B cell (primary cell): ENCODE measurements around the gene CLRN2. TPM values are rescaled to one million over a fixed set of nuclear protein-coding genes. Genes with fewer than 3 reads are reported as not detected.

Source experiments
- ATAC-seq: fragments of 200-7000 bp; cut with Tn5 transposase; one replicate; pipeline ENCODE4 v1.10.0; 2021; ENCODE audit warnings: low read depth, mild to moderate bottlenecking, moderate number of reproducible peaks, moderate library complexity
- CTCF ChIA-PET: fragments of 350-600 bp; sonication (Branson Sonifier 250); formaldehyde crosslinking; loops from one replicate; lab custom pipeline; 2021; ENCODE audit warnings: antibody characterized with exemption, inconsistent platforms; lab: Charles Lee
- POLR2A ChIA-PET: fragments of 350-600 bp; sonication (Branson Sonifier 250); formaldehyde crosslinking; loops from one replicate; lab custom pipeline; 2021; ENCODE audit warnings: antibody characterized with exemption; lab: Charles Lee
- DNase-seq: peaks from one replicate; pipeline ENCODE4 v3.0.0; 2013
- H2AFZ ChIP-seq: 2 replicates; pipeline ENCODE4 v1.6.1; 2012; ENCODE audit warnings: mild to moderate bottlenecking, low read depth, low read length; ENCODE audit not compliant: insufficient read depth, poor library complexity, severe bottlenecking
- H3K27ac ChIP-seq, 2 donors: 1 replicate in 1 of 2; 2 replicates in 1 of 2; pipeline ENCODE4 v1.5.1; 2012 to 2013; ENCODE audit warnings: low read length in 2 of 2, mild to moderate bottlenecking in 2 of 2, moderate library complexity in 1 of 2
- H3K27me3 ChIP-seq, 4 experiments: fragments of 200-600 bp in 1 of 4; sonication (generic) in 1 of 4; replicated peaks in 1 of 4; 1 replicate in 2 of 4; 2 replicates in 2 of 4; pipeline versions ENCODE4 v1.6.1 to v1.7.0; 2013 to 2016; ENCODE audit warnings: low read length in 3 of 4, mild to moderate bottlenecking in 2 of 4, mixed read lengths in 1 of 4, moderate library complexity in 1 of 4; ENCODE audit not compliant: insufficient read depth in 4 of 4, control insufficient read depth in 3 of 4; ENCODE audit errors: control extremely low read depth in 1 of 4
- H3K36me3 ChIP-seq, 2 experiments: replicated peaks in 1 of 2; 1 replicate in 1 of 2; 2 replicates in 1 of 2; pipeline versions ENCODE4 v1.6.1 to v1.7.1; 2013; ENCODE audit warnings: low read length in 1 of 2; ENCODE audit not compliant: insufficient read depth in 2 of 2, control insufficient read depth in 1 of 2; ENCODE audit errors: control extremely low read depth in 1 of 2, extremely low read depth in 1 of 2
- H3K4me1 ChIP-seq, 2 donors: fragments of 200-600 bp in 1 of 2; sonication (generic) in 1 of 2; 1 replicate in 1 of 2; 2 replicates in 1 of 2; pipeline versions ENCODE4 v1.5.1 to v1.6.1; 2013 to 2017; ENCODE audit warnings: low read length in 2 of 2; ENCODE audit not compliant: control insufficient read depth in 2 of 2, insufficient read depth in 2 of 2
- H3K4me2 ChIP-seq: replicated peaks from 2 replicates; pipeline ENCODE3; 2012; ENCODE audit warnings: mild to moderate bottlenecking, low read depth, low read length; ENCODE audit not compliant: poor library complexity, severe bottlenecking
- H3K4me3 ChIP-seq, 5 experiments: fragments of 200-600 bp in 1 of 5; sonication (generic) in 1 of 5; 1 replicate in 3 of 5; 2 replicates in 2 of 5; pipeline versions ENCODE4 v1.5.1 to v1.7.0; 2011 to 2016; ENCODE audit warnings: low read length in 4 of 5, mild to moderate bottlenecking in 4 of 5, low read depth in 2 of 5, control low read depth in 1 of 5, moderate library complexity in 1 of 5; ENCODE audit not compliant: insufficient read depth in 1 of 5; ENCODE audit errors: control extremely low read depth in 1 of 5, extremely low read depth in 1 of 5
- H3K79me2 ChIP-seq: fragments of 200-600 bp; sonication (generic); one replicate; pipeline ENCODE4 v1.6.0; 2016; ENCODE audit warnings: low read length; ENCODE audit not compliant: control insufficient read depth, insufficient read depth
- H3K9ac ChIP-seq: fragments of 200-600 bp; sonication (generic); 2 replicates; pipeline ENCODE4 v1.6.1; 2017; ENCODE audit warnings: mild to moderate bottlenecking, low read length, moderate library complexity
- H3K9me3 ChIP-seq, 3 donors: one replicate each; pipeline versions ENCODE4 v1.6.1 to v1.7.1; 2013; ENCODE audit warnings: low read length in 2 of 3; ENCODE audit not compliant: control insufficient read depth in 2 of 3, insufficient read depth in 1 of 3; ENCODE audit errors: control extremely low read depth in 1 of 3
- H4K20me1 ChIP-seq: 2 replicates; pipeline ENCODE4 v1.6.0; 2012; ENCODE audit warnings: mild to moderate bottlenecking, low read length; ENCODE audit not compliant: insufficient read depth, control insufficient read depth, poor library complexity, severe bottlenecking
- H3K27ac Mint-ChIP-seq: one replicate; pipeline ENCODE4 v1.8.0; 2021; ENCODE audit warnings: mixed read lengths
- H3K27me3 Mint-ChIP-seq: one replicate; pipeline ENCODE4 v1.8.0; 2021; ENCODE audit warnings: mixed read lengths
- H3K4me1 Mint-ChIP-seq: one replicate; pipeline ENCODE4 v1.8.0; 2021; ENCODE audit warnings: mixed read lengths
- H3K4me3 Mint-ChIP-seq: one replicate; pipeline ENCODE4 v1.8.0; 2021; ENCODE audit warnings: mixed read lengths
- H3K9me3 Mint-ChIP-seq: one replicate; pipeline ENCODE4 v1.8.0; 2022; ENCODE audit warnings: mixed read lengths; ENCODE audit not compliant: insufficient read depth
- CTCF ChIP-seq: fragments of 200-600 bp; IDR thresholded peaks from one replicate; pipeline ENCODE4 v1.8.0; 2022; ENCODE audit warnings: antibody characterized with exemption, mild to moderate bottlenecking
- EZH2 ChIP-seq: IDR thresholded peaks from 2 replicates; pipeline ENCODE4 v1.6.1; 2012; ENCODE audit warnings: borderline replicate concordance, low read depth, mild to moderate bottlenecking, moderate library complexity, low read length; ENCODE audit not compliant: insufficient read depth, poor library complexity, severe bottlenecking
- WGBS: methylation state at CpG from one replicate; pipeline ENCODE4 v1.1.5; 2013; ENCODE audit warnings: missing lambda C conversion rate; ENCODE audit not compliant: insufficient coverage; 5-methylcytosine and 5-hydroxymethylcytosine counted together
- intact Hi-C: fragments of 100-400 bp; cut with micrococcal nuclease; formaldehyde crosslinking; loops from one replicate; pipeline ENCODE4 v1.10.0; 2022
- polyA plus RNA-seq: library from polyadenylated mRNA; depleted of rRNA; stranded (reverse); fragments of >200 nt; gene quantifications from 2 replicates; pipeline ENCODE4 v1.2.3, GENCODE V29; 2012
- total RNA-seq, 2 donors: library from RNA; stranded (reverse); fragments of 120-200 nt in 1 of 2; gene quantifications; 1 replicate in 1 of 2; 2 replicates in 1 of 2; pipeline versions ENCODE4 v1.2.3 to v1.2.4, GENCODE V29; 2013 to 2022

Gene CLRN2
- total and polyA plus RNA-seq, 2 donors (not counting 1 experiment from before 2014, with no cell fraction given): not detected

- Histone ChIP-seq H3K4me3 (no peak overlapping the region), H3K27me3 (peaks cover 0 to 3% (median 0%) of the 10 kb centered on the region in 4 experiments), H3K9me3 (no peaks in the 10 kb centered on the region), H2AFZ (peak overlapping the region; percentile 89), H3K4me2 (peak overlapping the region; percentile 90), H4K20me1 (no peaks in the 10 kb centered on the region), H3K79me2 (no peaks in the 10 kb centered on the region), H3K4me1 (peaks cover 11 to 16% of the 10 kb centered on the region in 2 donors), H3K9ac (no peak overlapping the region), H3K36me3 (no peaks in the 10 kb centered on the region), H3K27ac (no peak overlapping the region)
- no peaks in the 10 kb centered on the region for H3K9me3 Mint-ChIP-seq
- H3K4me3 Mint-ChIP-seq: peak overlapping the region; percentile 87
- H3K4me1 Mint-ChIP-seq: peaks cover 19% of the 10 kb centered on the region
- ChIA-PET CTCF (interaction anchor here (1.4 to 2.6 kb wide), 2 partner anchors 35 to 296 kb away, joined by 5 to 7 read pairs; no protein-coding TSS in a partner anchor), POLR2A (no interaction called here)
- H3K27ac Mint-ChIP-seq: no peak overlapping the region
- H3K27me3 Mint-ChIP-seq: peaks cover 22% of the 10 kb centered on the region
- DNase-seq (no peak), ATAC-seq (no peak)
- TF ChIP-seq CTCF: no peak
- no peak for TF ChIP-seq EZH2
- intact Hi-C loops: loop anchor here (2.0 kb wide), 1 partner anchor 64 kb away; the partner anchor contains the start of gene LAP3
- WGBS: no CpG with 5 or more reads among the region's 5 CpGs
Measured at GRCh38 chr4:17512973-17513665, 1.8 kb upstream of the CLRN2 start.
